Sigmoid colon (tissue), 7 donors: ENCODE results near the gene ACTR3. TPM values are rescaled to one million over a fixed set of nuclear protein-coding genes. Genes with fewer than 3 reads are reported as not detected.

Experiments used
- DNase-seq: peaks from one replicate; pipeline ENCODE4 v3.0.0-alpha.2; 2019
- H3K27ac ChIP-seq, 4 donors: fragments of 200-600 bp; sonication (generic); one replicate each; pipeline ENCODE4 v1.5.1; 2016 to 2019; ENCODE audit warnings: mild to moderate bottlenecking in 1 of 4
- H3K27me3 ChIP-seq, 3 donors: fragments of 200-600 bp; sonication (generic); one replicate each; pipeline ENCODE4 v1.5.1; 2019; ENCODE audit warnings: mild to moderate bottlenecking in 1 of 3
- H3K36me3 ChIP-seq, 4 donors: fragments of 200-600 bp; sonication (generic); one replicate each; pipeline ENCODE4 v1.5.1; 2016 to 2019
- H3K4me1 ChIP-seq, 4 donors: fragments of 200-600 bp; sonication (generic); one replicate each; pipeline ENCODE4 v1.5.1; 2017 to 2019
- H3K4me3 ChIP-seq, 4 donors: fragments of 200-600 bp; sonication (generic); one replicate each; pipeline ENCODE4 v1.5.1; 2017 to 2019; ENCODE audit warnings: mild to moderate bottlenecking in 2 of 4, moderate library complexity in 1 of 4
- H3K9me3 ChIP-seq, 4 donors: fragments of 200-600 bp in 3 of 4; sonication (generic) in 3 of 4; one replicate each; pipeline versions ENCODE4 v1.5.1 to v1.6.1; 2013 to 2019
- EP300 ChIP-seq, 4 donors: sonication (generic); formaldehyde crosslinking; IDR thresholded peaks; one replicate each; pipeline ENCODE4 v1.6.1; 2017; ENCODE audit warnings: antibody characterized with exemption in 4 of 4
- POLR2A ChIP-seq, 2 donors: fragments of 450-650 bp; IDR thresholded peaks; one replicate each; pipeline ENCODE4 v1.6.1; 2016; ENCODE audit warnings: antibody characterized with exemption in 2 of 2, mild to moderate bottlenecking in 2 of 2, moderate library complexity in 2 of 2
- POLR2AphosphoS5 ChIP-seq, 4 donors: sonication (generic); formaldehyde crosslinking; IDR thresholded peaks; one replicate each; pipeline ENCODE4 v1.6.1; 2017; ENCODE audit warnings: antibody characterized with exemption in 4 of 4
- WGBS, 2 donors: extraction: QIAGEN DNeasy Blood & Tissue Kit; methylation state at CpG; one replicate each; pipeline ENCODE4 v1.1.7; 2013; 5-methylcytosine and 5-hydroxymethylcytosine counted together
- intact Hi-C: fragments of 100-400 bp; cut with DNase I; formaldehyde crosslinking; loops from one replicate; pipeline ENCODE4 v1.15.1; 2023
- polyA plus RNA-seq, 3 donors: library from polyadenylated mRNA; stranded (reverse); fragments of 200-250 nt; gene quantifications; one replicate each; pipeline ENCODE4 v1.2.3, GENCODE V29; 2013
- total RNA-seq, 4 donors: library from RNA; depleted of rRNA; stranded (reverse); fragments of >200 nt; gene quantifications; one replicate each; pipeline ENCODE4 v1.1.0, GENCODE V29; 2016
- TF ChIP-seq, protein P1 (sequence below), 4 experiments: fragments of 450-650 bp in 3 of 4; fragments of 200-600 bp in 1 of 4; IDR thresholded peaks; one replicate each; pipeline ENCODE4 v1.5.1; 2016 to 2019; ENCODE audit warnings: antibody characterized with exemption in 4 of 4, mild to moderate bottlenecking in 3 of 4, moderate library complexity in 2 of 4
- donor health status: healthy with polysubstance abuse.
- donor health status: Bipolar disorder and iron deficiency.
- donor health status: healthy.

Gene ACTR3
- total and polyA plus RNA-seq, 7 donors, result 108 to 178 (median 147) TPM

DNA sequence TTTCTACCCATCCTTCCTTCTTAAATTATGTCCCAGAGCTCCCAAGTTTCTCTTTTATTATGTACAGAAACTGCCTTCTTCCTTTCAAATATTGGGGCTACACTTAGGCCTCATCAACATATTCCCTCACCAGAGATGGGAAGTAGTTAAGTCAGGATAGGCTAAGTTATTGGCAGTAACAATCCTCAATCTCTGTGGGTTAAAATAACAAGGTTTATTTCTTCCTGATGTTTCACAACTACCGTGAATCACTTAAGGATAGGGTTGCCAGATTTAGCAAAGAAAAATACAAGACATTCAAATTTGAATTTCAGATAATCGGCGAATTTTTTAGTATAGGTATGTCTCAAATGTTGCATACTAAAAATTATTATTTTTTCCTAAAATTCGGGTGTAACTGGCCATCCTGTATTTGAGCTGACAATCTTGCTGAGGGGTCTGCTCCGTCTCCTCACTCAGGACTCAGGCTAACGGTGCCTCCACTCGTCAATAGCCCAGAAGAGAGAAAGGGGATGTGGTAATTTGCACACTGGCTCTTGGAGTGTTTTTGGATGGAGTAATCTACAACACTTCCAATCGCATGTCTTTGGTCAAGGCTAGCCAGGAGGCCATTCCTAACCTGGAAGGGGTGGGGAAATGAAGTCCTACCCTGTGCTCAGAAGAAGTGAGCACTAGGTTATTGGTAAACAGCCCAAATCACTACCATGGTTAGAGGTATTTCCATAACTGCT is 91.7 kb downstream of the ACTR3 start:
- no peak overlapping the region for H3K4me3 ChIP-seq
- 94% methylated on average over 8 of the region's 8 CpGs for WGBS, 2 donors
- TF ChIP-seq EP300 (IDR thresholded peaks at IDR 0.05) (no peak), POLR2A (IDR thresholded peaks at IDR 0.05) (no peak), POLR2AphosphoS5 (IDR thresholded peaks at IDR 0.05) (no peak)
- TF ChIP-seq, protein P1, sequence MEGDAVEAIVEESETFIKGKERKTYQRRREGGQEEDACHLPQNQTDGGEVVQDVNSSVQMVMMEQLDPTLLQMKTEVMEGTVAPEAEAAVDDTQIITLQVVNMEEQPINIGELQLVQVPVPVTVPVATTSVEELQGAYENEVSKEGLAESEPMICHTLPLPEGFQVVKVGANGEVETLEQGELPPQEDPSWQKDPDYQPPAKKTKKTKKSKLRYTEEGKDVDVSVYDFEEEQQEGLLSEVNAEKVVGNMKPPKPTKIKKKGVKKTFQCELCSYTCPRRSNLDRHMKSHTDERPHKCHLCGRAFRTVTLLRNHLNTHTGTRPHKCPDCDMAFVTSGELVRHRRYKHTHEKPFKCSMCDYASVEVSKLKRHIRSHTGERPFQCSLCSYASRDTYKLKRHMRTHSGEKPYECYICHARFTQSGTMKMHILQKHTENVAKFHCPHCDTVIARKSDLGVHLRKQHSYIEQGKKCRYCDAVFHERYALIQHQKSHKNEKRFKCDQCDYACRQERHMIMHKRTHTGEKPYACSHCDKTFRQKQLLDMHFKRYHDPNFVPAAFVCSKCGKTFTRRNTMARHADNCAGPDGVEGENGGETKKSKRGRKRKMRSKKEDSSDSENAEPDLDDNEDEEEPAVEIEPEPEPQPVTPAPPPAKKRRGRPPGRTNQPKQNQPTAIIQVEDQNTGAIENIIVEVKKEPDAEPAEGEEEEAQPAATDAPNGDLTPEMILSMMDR (IDR thresholded peaks at IDR 0.05), result no peak

DNA sequence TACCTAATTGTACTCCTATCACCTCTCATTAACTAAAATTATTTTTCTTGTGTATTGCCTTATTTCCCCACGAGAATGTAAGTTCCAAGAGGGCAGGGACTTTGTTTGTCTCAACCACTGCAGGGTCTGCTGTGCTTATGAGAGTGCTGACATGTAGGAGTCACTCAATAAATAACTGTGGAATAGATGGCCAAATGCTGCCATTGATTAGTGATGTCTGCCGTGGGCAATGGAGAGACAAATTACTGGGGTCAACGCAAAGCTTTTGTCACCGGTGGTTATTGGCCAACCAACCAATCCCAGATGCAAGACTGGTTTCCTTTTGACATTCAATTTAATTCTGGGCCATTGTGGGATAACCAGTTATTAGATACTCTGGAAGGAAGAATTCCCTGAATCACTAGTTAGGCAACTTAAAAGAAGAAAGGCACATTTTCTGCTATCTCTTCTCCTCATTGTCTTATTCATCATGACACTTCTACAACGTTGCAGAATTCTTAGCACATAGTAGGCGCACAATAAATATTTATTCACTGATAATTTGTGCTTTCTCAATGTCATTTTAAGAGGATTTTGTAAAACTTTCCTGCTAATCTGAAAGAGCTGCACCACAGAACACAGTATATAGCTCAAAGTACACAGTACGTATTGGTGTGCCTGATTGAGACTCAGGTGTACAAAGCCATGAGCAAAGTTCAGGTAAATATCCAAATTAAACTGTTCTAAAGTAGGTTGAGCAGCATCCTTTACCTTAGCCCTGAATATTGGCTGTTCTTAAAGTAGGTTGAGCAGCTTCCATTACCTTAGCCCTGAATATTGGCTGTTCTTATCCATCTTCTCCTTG is 95.9 kb downstream of the ACTR3 start:
- no peak for TF ChIP-seq EP300 (IDR thresholded peaks at IDR 0.05)
- TF ChIP-seq, protein P1 (IDR thresholded peaks at IDR 0.05), result no peak
- TF ChIP-seq POLR2A (IDR thresholded peaks at IDR 0.05), result no peak
- TF ChIP-seq POLR2AphosphoS5 (IDR thresholded peaks at IDR 0.05), result no peak
- H3K27ac ChIP-seq, result no peak overlapping the region
- WGBS, 2 donors, result 68 to 87% methylated on average over 7 of the region's 7 CpGs
- intact Hi-C loops, result no loop called here
- no peak overlapping the region for H3K4me3 ChIP-seq
- no peaks in the 10 kb centered on the region for H3K9me3 ChIP-seq
- no peak for DNase-seq
- no peaks in the 10 kb centered on the region for H3K4me1 ChIP-seq
- H3K27me3 ChIP-seq, result no peaks in the 10 kb centered on the region
- no peaks in the 10 kb centered on the region for H3K36me3 ChIP-seq

More for the DNA sequence above, 91.7 kb downstream of the ACTR3 start:
- Histone ChIP-seq H3K36me3 (no peaks in the 10 kb centered on the region), H3K27ac (no peak overlapping the region), H3K9me3 (no peaks in the 10 kb centered on the region), H3K4me1 (no peaks in the 10 kb centered on the region), H3K27me3 (no peaks in the 10 kb centered on the region)
- DNase-seq, result no peak
- intact Hi-C loops, result no loop called here

- no peak for DNase-seq
- no peak for TF ChIP-seq EP300 (IDR thresholded peaks at IDR 0.05)
- TF ChIP-seq, protein P1 (IDR thresholded peaks at IDR 0.05), result no peak
- no peak for TF ChIP-seq POLR2A (IDR thresholded peaks at IDR 0.05)
- TF ChIP-seq POLR2AphosphoS5 (IDR thresholded peaks at IDR 0.05), result no peak
- intact Hi-C loops, result no loop called here
- Histone ChIP-seq H3K9me3 (no peaks in the 10 kb centered on the region), H3K27ac (no peak overlapping the region), H3K36me3 (no peaks in the 10 kb centered on the region), H3K27me3 (no peaks in the 10 kb centered on the region), H3K4me1 (no peaks in the 10 kb centered on the region), H3K4me3 (no peak overlapping the region)
- WGBS, 2 donors, result 64 to 83% methylated on average over 4 of the region's 4 CpGs
These were observed 96.9 kb downstream of the ACTR3 start for GRCh38 chr2:113986762-113987290.

GRCh38 chr2:113992090-113992489 is 102.2 kb downstream of the ACTR3 start:
- intact Hi-C loops, result no loop called here
- no peak for TF ChIP-seq POLR2A (IDR thresholded peaks at IDR 0.05)
- no peak for TF ChIP-seq EP300 (IDR thresholded peaks at IDR 0.05)
- TF ChIP-seq, protein P1 (IDR thresholded peaks at IDR 0.05), result no peak
- no peak for TF ChIP-seq POLR2AphosphoS5 (IDR thresholded peaks at IDR 0.05)
- no peak overlapping the region for H3K27ac ChIP-seq
- H3K4me3 ChIP-seq, result no peak overlapping the region
- no peaks in the 10 kb centered on the region for H3K9me3 ChIP-seq
- DNase-seq, result no peak
- no peaks in the 10 kb centered on the region for H3K27me3 ChIP-seq
- H3K36me3 ChIP-seq, result no peaks in the 10 kb centered on the region
- WGBS, 2 donors, result 86 to 90% methylated on average over 1 of the region's 1 CpG
- H3K4me1 ChIP-seq, result no peaks in the 10 kb centered on the region
